Neural progenitor cell (in vitro differentiated cells): ENCODE measurements around the gene CLDN34. TPM values are rescaled to one million over a fixed set of nuclear protein-coding genes. Genes with fewer than 3 reads are reported as not detected.

ENCODE experiments used
- DNase-seq: peaks from one replicate; pipeline ENCODE4 v3.0.0-alpha.2; 2016; ENCODE audit warnings: low spot score
- H2AFZ ChIP-seq: fragments of 200-600 bp; sonication (generic); replicated peaks from 2 replicates; pipeline ENCODE4 v1.6.1; 2016; ENCODE audit warnings: antibody characterized with exemption
- H3F3A ChIP-seq: fragments of 200-600 bp; sonication (generic); 2 replicates; pipeline ENCODE4 v1.6.1; 2016; ENCODE audit warnings: antibody characterized with exemption, low read depth
- H3K27ac ChIP-seq: fragments of 200-600 bp; sonication (generic); 2 replicates; pipeline ENCODE4 v1.5.1; 2016; ENCODE audit warnings: mild to moderate bottlenecking
- H3K27me3 ChIP-seq: fragments of 200-600 bp; sonication (generic); 2 replicates; pipeline ENCODE4 v1.6.1; 2016; ENCODE audit warnings: mild to moderate bottlenecking, moderate library complexity
- H3K36me3 ChIP-seq: fragments of 200-600 bp; sonication (generic); 2 replicates; pipeline ENCODE4 v1.5.1; 2016
- H3K4me1 ChIP-seq: fragments of 200-600 bp; sonication (generic); 2 replicates; pipeline ENCODE4 v1.6.1; 2016; ENCODE audit warnings: mixed run types
- H3K4me2 ChIP-seq: fragments of 200-600 bp; sonication (generic); 2 replicates; pipeline ENCODE4 v1.6.1; 2016
- H3K4me3 ChIP-seq: fragments of 200-600 bp; sonication (generic); 2 replicates; pipeline ENCODE4 v1.5.1; 2016
- H3K79me2 ChIP-seq: fragments of 200-600 bp; sonication (generic); 2 replicates; pipeline ENCODE4 v1.6.1; 2016; ENCODE audit warnings: low read depth
- H3K9ac ChIP-seq: fragments of 200-600 bp; sonication (generic); 2 replicates; pipeline ENCODE4 v1.6.1; 2016
- H3K9me3 ChIP-seq: fragments of 200-600 bp; sonication (generic); 2 replicates; pipeline ENCODE4 v1.5.1; 2016; ENCODE audit warnings: low read depth
- H4K20me1 ChIP-seq: fragments of 200-600 bp; sonication (generic); 2 replicates; pipeline ENCODE4 v1.6.1; 2016; ENCODE audit warnings: low read depth
- H3K27ac Mint-ChIP-seq: 3 replicates; pipeline ENCODE4 v1.8.0; 2021; ENCODE audit warnings: mixed read lengths
- H3K27me3 Mint-ChIP-seq: 2 replicates; pipeline ENCODE4 v1.8.0; 2022; ENCODE audit warnings: low read depth, mild to moderate bottlenecking, inconsistent platforms, moderate library complexity, mixed read lengths; ENCODE audit not compliant: insufficient read depth
- H3K36me3 Mint-ChIP-seq: 3 replicates; pipeline ENCODE4 v1.8.0; 2021; ENCODE audit warnings: mixed read lengths
- H3K4me1 Mint-ChIP-seq: 3 replicates; pipeline ENCODE4 v1.8.0; 2021; ENCODE audit warnings: mixed read lengths
- H3K4me3 Mint-ChIP-seq: 3 replicates; pipeline ENCODE4 v1.8.0; 2021; ENCODE audit warnings: mild to moderate bottlenecking, moderate library complexity, mixed read lengths
- H3K9me3 Mint-ChIP-seq: 3 replicates; pipeline ENCODE4 v1.8.0; 2020; ENCODE audit warnings: mixed read lengths
- EZH2 ChIP-seq: fragments of 200-600 bp; sonication (generic); IDR thresholded peaks from 2 replicates; pipeline ENCODE4 v1.6.1; 2017; ENCODE audit warnings: antibody characterized with exemption, mild to moderate bottlenecking, moderate library complexity
- EZH2phosphoT487 ChIP-seq: fragments of 200-600 bp; sonication (generic); IDR thresholded peaks from 2 replicates; pipeline ENCODE4 v1.6.1; 2017; ENCODE audit warnings: antibody characterized with exemption
- total RNA-seq: library from RNA; depleted of rRNA; stranded (reverse); fragments of >200 nt; gene quantifications from 2 replicates; pipeline ENCODE4 v1.2.3, GENCODE V29; 2015; ENCODE audit warnings: low replicate concordance
- TF ChIP-seq, protein P1 (sequence below): fragments of 200-600 bp; sonication (generic); IDR thresholded peaks from 2 replicates; pipeline ENCODE4 v1.5.1; 2017; ENCODE audit warnings: antibody characterized with exemption, mild to moderate bottlenecking

The CLDN34 gene, protein sequence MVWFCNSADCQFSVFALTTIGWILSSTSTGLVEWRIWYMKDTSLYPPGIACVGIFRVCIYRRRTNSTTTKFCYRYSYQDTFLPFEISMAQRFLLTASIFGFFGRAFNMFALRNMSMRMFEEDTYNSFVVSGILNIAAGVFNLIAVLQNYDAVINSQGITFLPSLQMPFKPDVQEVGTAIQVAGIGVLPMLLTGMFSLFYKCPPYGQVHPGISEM
- total RNA-seq: 0.37 TPM in 1 of 2 replicates, not detected in the other

DNA sequence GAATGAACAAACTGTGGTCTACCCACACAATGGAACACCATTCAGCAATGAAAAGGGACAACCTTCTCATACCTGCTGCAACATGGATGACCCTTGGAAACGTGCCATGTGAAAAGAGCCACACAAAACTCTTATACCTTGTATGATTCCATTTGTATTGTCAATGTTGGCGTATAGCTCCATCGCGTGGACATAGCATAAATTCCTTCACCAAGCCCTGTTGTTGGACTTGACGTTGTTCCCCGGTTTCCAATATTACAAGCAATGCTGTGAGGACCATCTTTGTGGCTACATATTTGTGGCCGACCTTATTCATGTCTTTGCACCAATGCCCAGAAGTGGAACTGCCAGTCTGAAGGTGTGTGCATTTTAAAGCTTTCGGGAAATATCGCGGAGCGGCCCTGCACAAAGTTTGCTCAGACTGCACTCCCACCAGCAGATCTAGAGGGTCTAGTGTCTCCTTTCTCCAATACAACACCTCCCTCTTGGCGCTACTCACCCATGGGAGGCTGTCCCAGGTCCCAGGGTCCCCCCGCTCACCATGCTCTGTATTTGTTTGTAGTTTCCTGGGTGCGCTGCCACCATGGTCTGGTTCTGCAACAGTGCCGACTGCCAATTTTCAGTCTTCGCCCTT, at the start of gene CLDN34:
Gene CLDN34 (plus strand): TSS at position 584 of the 634 bp plus-strand sequence. CDS start 0 bp downstream, at position 584.
- no peak within 1 kb of the TSS for H3K4me2 ChIP-seq
- no peaks in the 10 kb centered on the region for H4K20me1 ChIP-seq
- TF ChIP-seq EZH2: no peak
- no peak for TF ChIP-seq EZH2phosphoT487
- TF ChIP-seq, protein P1, sequence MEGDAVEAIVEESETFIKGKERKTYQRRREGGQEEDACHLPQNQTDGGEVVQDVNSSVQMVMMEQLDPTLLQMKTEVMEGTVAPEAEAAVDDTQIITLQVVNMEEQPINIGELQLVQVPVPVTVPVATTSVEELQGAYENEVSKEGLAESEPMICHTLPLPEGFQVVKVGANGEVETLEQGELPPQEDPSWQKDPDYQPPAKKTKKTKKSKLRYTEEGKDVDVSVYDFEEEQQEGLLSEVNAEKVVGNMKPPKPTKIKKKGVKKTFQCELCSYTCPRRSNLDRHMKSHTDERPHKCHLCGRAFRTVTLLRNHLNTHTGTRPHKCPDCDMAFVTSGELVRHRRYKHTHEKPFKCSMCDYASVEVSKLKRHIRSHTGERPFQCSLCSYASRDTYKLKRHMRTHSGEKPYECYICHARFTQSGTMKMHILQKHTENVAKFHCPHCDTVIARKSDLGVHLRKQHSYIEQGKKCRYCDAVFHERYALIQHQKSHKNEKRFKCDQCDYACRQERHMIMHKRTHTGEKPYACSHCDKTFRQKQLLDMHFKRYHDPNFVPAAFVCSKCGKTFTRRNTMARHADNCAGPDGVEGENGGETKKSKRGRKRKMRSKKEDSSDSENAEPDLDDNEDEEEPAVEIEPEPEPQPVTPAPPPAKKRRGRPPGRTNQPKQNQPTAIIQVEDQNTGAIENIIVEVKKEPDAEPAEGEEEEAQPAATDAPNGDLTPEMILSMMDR: no peak
- H3K4me1 ChIP-seq: no peaks in the 10 kb centered on the region
- H3K27ac ChIP-seq: no peak within 1 kb of the TSS
- Mint-ChIP-seq H3K27ac (no peak within 1 kb of the TSS), H3K36me3 (peaks cover 2% of the 10 kb centered on the region), H3K4me3 (no peak within 1 kb of the TSS), H3K9me3 (peaks cover 11% of the 10 kb centered on the region), H3K4me1 (no peaks in the 10 kb centered on the region), H3K27me3 (no peaks in the 10 kb centered on the region)
- no peak within 1 kb of the TSS for H2AFZ ChIP-seq
- no peak within 1 kb of the TSS for H3K4me3 ChIP-seq
- H3F3A ChIP-seq: no peaks in the 10 kb centered on the region
- no peaks in the 10 kb centered on the region for H3K36me3 ChIP-seq
- no peaks in the 10 kb centered on the region for H3K79me2 ChIP-seq
- H3K9me3 ChIP-seq: no peaks in the 10 kb centered on the region
- H3K9ac ChIP-seq: no peak within 1 kb of the TSS
- no peaks in the 10 kb centered on the region for H3K27me3 ChIP-seq
- DNase-seq: no peak

DNA sequence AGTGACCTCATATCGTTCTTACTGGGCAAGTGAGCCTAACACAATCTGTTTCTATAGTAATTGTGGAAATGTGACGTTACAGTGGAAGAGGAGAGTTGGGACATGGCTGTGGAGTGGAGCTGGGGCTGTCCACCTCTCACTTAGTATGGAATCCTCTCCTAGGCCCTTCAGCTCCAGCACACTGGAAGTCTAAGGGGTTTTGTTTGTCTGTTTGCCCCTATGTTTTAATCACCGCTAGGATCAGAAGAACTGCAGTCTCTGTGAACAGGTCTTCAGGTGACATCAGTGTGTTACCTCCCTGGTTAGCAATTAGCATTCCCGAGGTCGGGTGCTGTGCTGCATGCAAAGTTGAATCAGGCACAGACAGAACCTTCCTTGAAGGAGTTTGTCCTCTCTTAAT, 49.3 kb upstream of the CLDN34 start:
- no peaks in the 10 kb centered on the region for H3K36me3 ChIP-seq
- peaks cover 7% of the 10 kb centered on the region for H3K36me3 Mint-ChIP-seq
- no peak for DNase-seq
- H3K27ac Mint-ChIP-seq: peak overlapping the region; percentile 9
- no peak overlapping the region for H3K4me2 ChIP-seq
- H4K20me1 ChIP-seq: no peaks in the 10 kb centered on the region
- TF ChIP-seq EZH2 (no peak), EZH2phosphoT487 (no peak)
- TF ChIP-seq, protein P1: no peak
- H3K27me3 Mint-ChIP-seq: peaks cover 2% of the 10 kb centered on the region
- H3K4me3 ChIP-seq: no peak overlapping the region
- peaks cover 9% of the 10 kb centered on the region for H3K9me3 Mint-ChIP-seq
- no peak overlapping the region for H3K9ac ChIP-seq
- H3K9me3 ChIP-seq: no peaks in the 10 kb centered on the region
- peaks cover 20% of the 10 kb centered on the region for H3K4me1 Mint-ChIP-seq
- H3K79me2 ChIP-seq: peaks cover 5% of the 10 kb centered on the region
- no peaks in the 10 kb centered on the region for H3K27me3 ChIP-seq
- H3K27ac ChIP-seq: no peak overlapping the region
- H3K4me3 Mint-ChIP-seq: no peak overlapping the region
- no peak overlapping the region for H2AFZ ChIP-seq
- no peaks in the 10 kb centered on the region for H3K4me1 ChIP-seq
- H3F3A ChIP-seq: no peaks in the 10 kb centered on the region

DNA sequence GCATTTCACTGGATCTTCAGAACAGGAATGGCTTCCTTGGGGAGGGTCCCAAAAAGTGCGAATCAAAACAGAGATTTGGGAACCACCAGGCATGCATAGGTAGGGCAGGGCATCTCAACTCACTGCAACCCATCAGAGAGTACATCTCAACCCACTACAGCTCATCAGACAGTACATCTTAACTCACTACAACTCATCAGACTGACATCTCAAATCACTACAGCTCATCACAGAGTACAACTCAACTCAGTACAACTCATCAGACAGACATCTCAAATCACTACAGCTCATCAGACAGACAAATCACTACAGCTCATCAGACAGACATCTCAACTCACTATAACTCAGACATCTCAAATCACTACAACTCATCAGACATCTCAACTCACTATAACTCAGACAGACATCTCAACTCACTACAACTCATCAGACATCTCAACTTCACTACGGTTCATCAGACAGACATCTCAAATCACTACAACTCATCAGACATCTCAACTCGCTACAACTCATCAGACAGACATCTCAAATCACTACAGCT, 47.5 kb upstream of the CLDN34 start:
- Histone ChIP-seq H3K4me3 (no peak overlapping the region), H3K4me2 (no peak overlapping the region), H3K27ac (no peak overlapping the region), H3K4me1 (no peaks in the 10 kb centered on the region), H3K9ac (no peak overlapping the region), H3K36me3 (no peaks in the 10 kb centered on the region), H3K27me3 (no peaks in the 10 kb centered on the region), H2AFZ (no peak overlapping the region), H3K79me2 (no peaks in the 10 kb centered on the region), H3F3A (no peaks in the 10 kb centered on the region), H4K20me1 (no peaks in the 10 kb centered on the region), H3K9me3 (no peaks in the 10 kb centered on the region)
- DNase-seq: no peak
- Mint-ChIP-seq H3K27me3 (no peaks in the 10 kb centered on the region), H3K36me3 (peaks cover 7% of the 10 kb centered on the region), H3K4me1 (peaks cover 11% of the 10 kb centered on the region), H3K9me3 (peaks cover 9% of the 10 kb centered on the region), H3K27ac (peak overlapping the region; percentile 8), H3K4me3 (no peak overlapping the region)
- TF ChIP-seq EZH2: no peak
- TF ChIP-seq EZH2phosphoT487: no peak
- TF ChIP-seq, protein P1: no peak
